Right hindlimb (tissue), 1 donor: Measurements from ENCODE around the gene GPR171.

Experiments
- DNase-seq: peaks from one replicate; pipeline ENCODE4 v3.0.0-alpha.2; 2018

Gene GPR171

GRCh38 chr3:151213151-151213550 lies 10.1 kb upstream of the GPR171 start:
- no peak for DNase-seq

DNA sequence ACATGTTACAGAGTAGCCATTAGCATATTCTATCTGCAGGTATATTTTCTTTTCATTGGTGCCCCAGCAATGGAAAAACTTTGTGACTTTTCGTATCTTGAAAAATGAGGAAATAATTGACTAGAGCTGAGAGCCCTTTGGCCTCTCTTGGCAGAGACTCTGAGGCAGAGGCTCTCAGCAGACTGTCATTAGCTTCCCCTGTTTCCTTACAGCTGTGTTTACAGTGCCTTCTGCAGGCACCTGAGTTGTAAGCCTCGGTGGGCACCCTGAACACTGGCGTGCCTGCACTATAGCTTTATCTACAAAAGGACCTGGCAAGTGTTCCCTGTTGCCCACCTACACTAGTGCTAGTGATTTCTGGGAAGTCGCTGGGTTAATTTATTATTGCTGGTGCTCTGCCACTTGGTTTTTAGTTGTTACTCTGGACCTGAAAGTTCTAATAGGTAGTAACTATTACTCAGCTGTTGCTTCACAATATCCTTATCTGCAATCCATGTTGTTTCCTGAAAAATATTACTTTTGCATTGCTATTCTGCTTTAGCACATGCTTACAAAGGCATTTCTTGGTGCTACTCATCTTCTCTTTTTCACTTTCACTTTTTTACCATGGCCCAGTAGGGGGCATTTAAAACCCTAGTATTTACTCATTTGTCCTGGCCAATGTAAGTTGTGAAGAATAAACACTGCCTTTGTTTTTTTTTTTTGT lies 7.8 kb upstream of the GPR171 start:
- DNase-seq: no peak

- DNase-seq: no peak
Measured at GRCh38 chr3:151209654-151210053, 6.6 kb upstream of the GPR171 start.

- DNase-seq: no peak
Measured at GRCh38 chr3:151206201-151206600, 3.2 kb upstream of the GPR171 start.

DNA sequence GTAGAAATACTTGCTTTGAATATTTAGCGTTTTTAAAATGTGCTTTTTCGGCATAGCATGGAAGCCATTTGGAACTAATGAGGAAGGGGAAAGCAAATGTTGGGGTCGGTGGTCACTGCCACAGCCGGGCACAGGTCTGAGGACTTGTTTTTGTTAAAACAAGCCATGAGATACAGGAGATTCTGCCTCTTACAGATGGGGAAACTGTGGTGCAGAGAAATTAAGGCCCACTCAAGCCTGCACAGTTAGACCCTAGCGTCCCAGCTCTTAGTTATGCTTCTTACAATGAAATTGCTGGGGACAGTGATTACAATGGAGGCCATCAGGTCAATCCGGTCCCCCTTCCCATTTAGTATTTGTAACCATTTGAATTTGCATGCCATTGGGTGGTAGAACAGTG lies 2.5 kb upstream of the GPR171 start:
- DNase-seq: no peak

GRCh38 chr3:151204530-151205402 lies 1.8 kb upstream of the GPR171 start:
- DNase-seq: no peak

- DNase-seq: no peak
Measured at GRCh38 chr3:151201051-151201730, 1.8 kb downstream of the GPR171 start.

GRCh38 chr3:151200586-151200985 lies 2.4 kb downstream of the GPR171 start:
- no peak for DNase-seq

DNA sequence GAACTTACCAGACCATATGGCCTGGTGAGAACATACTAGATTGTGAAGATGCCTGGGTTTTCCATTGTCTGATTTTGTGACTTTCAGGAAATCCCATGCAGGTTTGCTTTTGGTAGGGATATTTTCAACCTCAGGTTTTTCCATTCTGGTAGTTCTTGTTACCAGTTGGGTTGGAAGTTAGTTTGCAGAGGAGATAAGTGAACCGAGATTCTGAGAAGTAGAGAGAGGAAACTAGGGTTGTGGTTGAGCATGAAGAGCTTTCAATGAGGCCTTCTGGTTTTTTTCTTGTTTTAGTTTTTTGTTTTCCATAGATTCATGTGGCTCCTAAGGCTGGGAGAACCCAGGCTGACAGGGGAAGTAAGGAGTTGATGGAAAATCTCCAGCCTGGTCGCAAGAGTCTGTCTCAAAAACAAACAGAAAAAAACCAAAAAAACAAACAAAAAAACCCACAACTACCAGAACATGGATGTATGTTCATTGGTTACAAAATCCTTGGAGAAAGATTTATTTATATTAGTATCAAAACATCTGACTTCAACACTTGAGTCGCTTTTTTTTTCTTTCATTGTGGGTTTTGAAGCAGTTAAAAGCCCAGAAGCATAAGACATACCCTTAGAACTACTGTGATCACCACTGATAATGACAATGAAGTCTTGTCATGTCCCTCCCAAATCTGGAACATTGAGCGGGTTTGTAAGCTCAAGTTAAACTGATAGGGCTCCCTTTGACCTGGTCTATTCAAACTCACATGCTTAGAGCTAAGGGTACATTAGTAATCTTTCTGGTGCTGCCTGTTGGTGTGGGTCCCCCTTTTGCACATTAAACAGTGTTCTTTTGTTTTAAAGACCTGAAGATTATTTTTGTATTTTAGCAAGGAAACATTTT lies 3.2 kb downstream of the GPR171 start:
- no peak for DNase-seq

DNA sequence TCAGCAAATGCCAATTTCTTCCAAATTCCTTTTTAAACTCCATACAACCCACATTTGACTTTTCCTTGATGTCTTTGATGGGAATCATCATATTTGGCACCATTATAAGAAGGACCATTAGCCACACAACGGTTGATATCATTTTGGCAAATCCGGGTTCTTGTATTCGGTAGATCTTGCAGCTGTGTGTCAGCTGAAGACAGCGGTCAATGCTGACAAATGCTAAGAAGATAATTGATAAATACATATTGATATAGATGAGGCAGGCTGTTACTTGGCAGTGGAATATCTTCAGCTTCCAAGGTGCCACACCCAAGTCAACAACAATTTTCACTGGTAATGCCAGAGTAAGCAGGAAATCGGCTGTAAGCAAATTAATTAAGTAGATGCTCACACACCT lies 4.2 kb downstream of the GPR171 start:
- DNase-seq: no peak

- no peak for DNase-seq
Measured at GRCh38 chr3:151197981-151198767, 4.8 kb downstream of the GPR171 start.

GRCh38 chr3:151197228-151197627 lies 5.8 kb downstream of the GPR171 start:
- DNase-seq: no peak

DNA sequence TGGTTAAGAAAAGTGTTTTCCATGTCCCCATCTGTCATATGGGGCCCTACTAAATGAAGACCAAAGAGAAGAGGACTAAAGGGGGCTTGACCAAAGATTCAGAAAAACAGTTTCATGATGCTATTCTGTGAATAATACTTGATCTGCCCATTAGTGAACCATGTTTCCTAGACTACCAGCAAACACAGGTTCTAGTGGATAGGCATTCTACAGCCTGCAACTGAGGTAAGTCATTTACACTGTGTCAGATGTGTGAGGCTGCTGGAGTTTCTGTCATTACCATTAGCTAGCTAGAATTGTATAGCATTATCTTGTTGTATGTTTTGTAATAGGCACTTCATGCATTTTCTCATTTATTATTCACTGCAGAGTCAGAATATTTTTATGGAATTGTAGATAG lies 6.6 kb downstream of the GPR171 start:
- DNase-seq: no peak

DNA sequence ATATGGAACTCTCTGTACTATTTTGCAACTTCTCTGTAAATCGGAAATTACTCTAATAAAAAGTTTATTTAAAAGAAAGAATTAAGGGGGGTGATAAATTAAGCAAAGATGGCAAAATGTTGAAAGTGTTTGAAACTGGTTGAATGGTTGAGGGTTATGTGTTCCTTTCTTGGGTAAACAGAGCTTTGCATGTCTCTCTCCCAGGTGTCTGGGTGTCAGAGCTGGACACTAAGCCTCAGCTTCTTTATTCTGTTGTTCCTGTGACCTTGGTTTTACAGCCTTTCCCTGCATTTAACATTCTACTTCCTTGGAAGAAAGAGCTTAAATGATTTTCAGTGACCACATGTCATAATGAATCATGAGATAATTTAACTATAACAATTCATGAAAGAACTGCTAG lies 7.2 kb downstream of the GPR171 start:
- no peak for DNase-seq

DNA sequence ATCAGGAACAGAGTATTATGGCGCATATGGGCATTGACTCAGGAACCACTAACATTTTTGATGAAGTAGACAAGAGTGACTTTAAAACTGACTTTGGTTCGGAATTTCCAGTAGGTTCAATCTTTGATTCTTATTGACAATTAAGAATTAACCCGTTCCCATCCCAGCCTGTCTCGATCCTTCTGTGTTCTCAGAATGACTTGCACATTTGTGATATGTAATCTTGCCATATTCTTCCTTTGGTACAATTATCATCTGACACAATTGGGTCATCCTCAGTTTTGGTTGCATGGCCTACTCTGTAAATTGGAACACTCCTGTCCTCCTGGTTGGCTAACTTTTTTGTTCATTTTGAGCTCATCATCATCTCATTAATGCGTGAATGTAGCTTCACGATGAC lies 10.5 kb downstream of the GPR171 start:
- DNase-seq: no peak

- no peak for DNase-seq
Measured at GRCh38 chr3:151191095-151191494, 11.9 kb downstream of the GPR171 start.

GRCh38 chr3:151183265-151183671 lies 19.7 kb downstream of the GPR171 start:
- DNase-seq: no peak

DNA sequence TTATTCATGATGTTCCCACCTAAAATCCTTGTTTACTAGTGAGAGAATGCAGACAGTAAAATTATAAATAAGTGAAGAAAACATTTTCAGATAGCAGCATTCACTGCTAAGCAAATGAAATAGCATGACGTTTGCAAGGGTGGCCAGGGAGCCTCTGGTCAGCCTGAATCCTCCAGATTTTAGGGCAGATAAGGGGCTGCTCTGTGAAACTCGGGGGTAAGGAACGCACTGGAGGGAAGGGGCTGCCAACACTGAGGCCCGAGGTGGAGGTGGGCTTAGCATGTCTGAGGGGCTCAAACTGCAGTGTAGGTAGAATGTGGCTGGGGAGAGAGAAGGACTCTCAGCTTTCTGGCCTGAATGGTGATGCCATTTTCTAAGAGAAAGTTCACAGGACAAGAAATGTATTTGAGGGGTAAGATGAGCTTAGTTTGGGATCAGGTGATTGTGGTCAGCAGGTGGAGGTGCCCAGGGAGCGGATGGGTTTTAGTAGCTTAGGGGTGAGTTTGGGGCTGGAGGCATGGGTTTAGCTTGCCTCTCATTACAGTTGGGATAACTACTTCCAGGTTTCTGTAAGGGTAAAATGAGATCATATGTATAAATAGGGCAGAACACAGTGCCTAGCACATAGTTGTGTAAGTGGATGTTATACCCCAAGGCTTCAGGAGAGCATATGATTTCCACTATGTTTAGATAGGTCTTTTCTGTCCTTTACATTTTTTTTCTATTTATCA lies 20.5 kb downstream of the GPR171 start:
- no peak for DNase-seq

DNA sequence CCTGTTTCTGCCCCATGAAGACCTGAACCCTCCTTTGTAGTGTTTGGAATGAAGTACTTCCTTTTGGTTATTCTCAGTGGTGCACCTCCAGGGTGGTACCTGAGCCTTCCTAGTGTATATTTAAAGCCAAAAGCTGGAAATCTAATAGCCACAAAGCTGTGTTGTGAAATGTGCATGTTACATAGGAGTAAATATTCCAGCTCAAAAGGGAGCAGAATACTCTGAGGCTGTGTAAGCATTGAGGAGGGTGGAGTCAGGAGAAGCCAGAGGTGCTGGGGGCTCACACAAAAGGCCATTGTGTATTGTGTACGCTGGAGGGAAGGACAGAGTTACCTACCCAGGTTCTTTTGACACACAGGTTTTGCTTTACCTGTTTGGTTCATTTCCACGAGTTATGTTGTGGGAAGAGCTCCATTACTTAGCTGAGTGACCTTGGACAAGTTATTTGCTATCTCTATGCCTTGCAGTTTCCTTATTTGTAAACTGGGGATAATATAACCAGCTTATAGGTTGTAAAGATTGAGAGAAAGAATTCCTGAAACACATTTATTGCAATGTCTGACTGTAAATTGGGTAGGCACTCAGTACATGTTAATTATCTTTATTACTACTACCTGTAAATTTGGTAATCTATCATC lies 24.7 kb downstream of the GPR171 start:
- DNase-seq: no peak

DNA sequence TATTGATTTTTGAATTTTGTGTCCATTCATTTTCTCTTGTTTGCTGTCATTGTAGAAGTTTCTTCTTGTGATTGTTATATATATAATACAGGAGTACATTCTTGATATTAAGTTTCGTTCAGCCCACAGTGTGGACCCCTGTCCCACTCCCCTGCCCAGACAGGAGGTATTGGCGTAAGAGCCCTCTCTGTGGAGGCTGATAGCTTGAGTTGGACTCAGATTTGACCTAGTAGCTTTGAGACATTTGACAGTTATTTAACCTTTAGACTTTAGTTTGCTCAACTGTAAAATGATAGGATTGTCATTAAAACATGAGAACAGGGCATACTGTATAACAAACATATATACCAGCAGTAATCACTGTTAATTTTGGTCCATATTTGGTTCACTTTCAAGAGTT lies 27.1 kb downstream of the GPR171 start:
- no peak for DNase-seq

DNA sequence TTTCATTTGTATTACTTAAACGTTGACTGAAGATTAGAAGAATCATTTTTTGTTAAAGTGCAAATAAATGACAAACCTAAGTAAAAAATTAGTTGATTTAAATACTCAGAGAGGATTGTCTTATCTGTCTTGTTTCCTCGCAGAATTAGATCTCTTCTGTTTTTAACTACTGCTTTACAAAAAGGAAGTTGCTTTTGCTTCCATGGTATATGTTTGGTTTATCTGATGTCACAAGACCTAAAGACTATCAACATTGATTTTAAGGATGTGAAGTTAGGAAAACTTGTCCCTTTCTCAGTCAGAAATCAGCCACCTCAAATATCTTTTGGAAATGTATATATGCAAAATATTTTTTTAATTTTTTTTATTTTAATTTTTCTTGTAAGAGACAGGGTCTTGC lies 28.7 kb downstream of the GPR171 start:
- no peak for DNase-seq
